SJSA1 (cell line): ENCODE data around the gene HOXC12. TPM values are rescaled to one million over a fixed set of nuclear protein-coding genes. Genes with fewer than 3 reads are reported as not detected.

Experiments
- DNase-seq, 2 experiments: peaks; one replicate each; pipeline ENCODE4 v3.0.0-alpha.2; 2015 to 2020; ENCODE audit warnings: low spot score in 2 of 2, low read depth in 1 of 2
- H3K27ac ChIP-seq: fragments of 250-450 bp; sonication (Bioruptor Pico); 2 replicates; pipeline ENCODE4 v1.5.1; 2020; ENCODE audit warnings: mild to moderate bottlenecking, moderate library complexity
- H3K27me3 ChIP-seq: fragments of 250-450 bp; sonication (Bioruptor Pico); replicated peaks from 2 replicates; pipeline ENCODE4 v1.5.1; 2020; ENCODE audit warnings: mild to moderate bottlenecking, moderate library complexity
- H3K36me3 ChIP-seq: fragments of 250-450 bp; sonication (Bioruptor Pico); 2 replicates; pipeline ENCODE4 v1.5.1; 2020; ENCODE audit warnings: mild to moderate bottlenecking
- H3K4me1 ChIP-seq: fragments of 250-450 bp; sonication (Bioruptor Pico); replicated peaks from 2 replicates; pipeline ENCODE4 v1.6.1; 2021; ENCODE audit warnings: mild to moderate bottlenecking
- H3K4me3 ChIP-seq: fragments of 250-450 bp; sonication (Bioruptor Pico); 2 replicates; pipeline ENCODE4 v1.5.1; 2020; ENCODE audit warnings: mild to moderate bottlenecking
- H3K9me3 ChIP-seq: fragments of 250-450 bp; sonication (Bioruptor Pico); replicated peaks from 2 replicates; pipeline ENCODE4 v1.5.1; 2020; ENCODE audit warnings: mild to moderate bottlenecking
- total RNA-seq: library from RNA; depleted of rRNA; stranded (reverse); fragments of >200 nt; shearing (Covaris generic); gene quantifications from 2 replicates; pipeline ENCODE4 v1.2.3, GENCODE V29; 2014

The HOXC12 gene
- total RNA-seq, 1 experiment from 2014 or later = 8.6 TPM

DNA sequence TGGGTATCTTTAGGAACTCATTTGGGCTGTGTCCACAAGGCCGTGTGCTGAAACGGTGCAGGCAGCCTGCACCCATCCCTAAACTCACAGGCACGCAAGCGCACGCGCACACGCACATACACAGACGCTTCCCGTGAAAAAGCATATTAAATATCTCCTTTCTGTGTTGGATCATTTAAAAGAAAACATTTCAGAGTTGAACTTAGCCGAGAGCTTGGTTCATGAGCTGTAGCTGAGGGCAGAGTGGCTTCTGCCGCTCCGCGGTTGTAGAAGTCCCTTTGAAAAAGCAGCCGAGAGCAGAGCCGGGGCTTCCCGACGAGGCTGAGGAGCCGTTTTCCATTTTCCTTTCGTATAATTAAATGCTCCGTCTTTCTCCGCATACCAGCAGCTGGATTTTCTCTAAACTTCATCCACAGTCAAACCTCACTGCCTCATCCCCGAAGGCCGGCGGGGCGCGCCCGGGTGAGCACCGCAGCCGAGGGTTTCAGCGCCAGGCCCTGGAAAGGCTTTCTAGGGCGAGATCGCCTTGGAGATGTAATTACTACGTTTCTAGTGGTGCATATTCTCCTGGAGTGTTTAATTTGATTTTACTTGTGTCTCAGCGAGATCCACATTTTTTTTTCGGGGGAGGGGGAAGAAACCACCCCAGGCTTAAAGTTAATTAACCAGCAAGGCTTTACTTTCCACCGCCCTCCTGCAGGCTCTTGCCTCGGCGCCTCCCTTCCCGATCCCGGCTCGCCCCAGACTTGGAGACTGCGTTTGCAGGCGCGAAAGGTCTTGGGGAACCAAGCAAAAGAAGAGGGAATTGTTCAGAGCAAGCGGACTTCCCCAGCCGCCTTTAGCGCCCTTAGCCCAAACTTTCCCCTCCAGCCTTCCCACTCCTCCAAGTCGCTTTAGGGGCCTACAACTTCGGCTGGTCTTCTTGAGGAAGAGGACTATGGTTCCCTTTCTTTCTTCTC is 19.0 kb upstream of the HOXC12 start:
- peaks cover 21% of the 10 kb centered on the region for H3K4me1 ChIP-seq
- H3K4me3 ChIP-seq = no peak overlapping the region
- H3K36me3 ChIP-seq = no peaks in the 10 kb centered on the region
- peaks cover 11% of the 10 kb centered on the region for H3K27me3 ChIP-seq
- no peak overlapping the region for H3K27ac ChIP-seq
- no peaks in the 10 kb centered on the region for H3K9me3 ChIP-seq
- DNase-seq = peak in 1 of 2 experiments; percentile 33

- Histone ChIP-seq H3K4me1 (peaks cover 33% of the 10 kb centered on the region), H3K27me3 (peaks cover 2% of the 10 kb centered on the region), H3K9me3 (no peaks in the 10 kb centered on the region), H3K27ac (no peak overlapping the region), H3K36me3 (no peaks in the 10 kb centered on the region), H3K4me3 (no peak overlapping the region)
- DNase-seq = peak in 1 of 2 experiments; percentile 31
Measured at GRCh38 chr12:53937099-53937498, 17.6 kb upstream of the HOXC12 start.

- Histone ChIP-seq H3K27me3 (no peaks in the 10 kb centered on the region), H3K4me1 (peaks cover 33% of the 10 kb centered on the region), H3K36me3 (no peaks in the 10 kb centered on the region), H3K4me3 (peak overlapping the region; percentile 71), H3K9me3 (no peaks in the 10 kb centered on the region), H3K27ac (no peak overlapping the region)
- DNase-seq = peak in 1 of 2 experiments; percentile 36
Measured at GRCh38 chr12:53937596-53938325, 16.9 kb upstream of the HOXC12 start.

DNA sequence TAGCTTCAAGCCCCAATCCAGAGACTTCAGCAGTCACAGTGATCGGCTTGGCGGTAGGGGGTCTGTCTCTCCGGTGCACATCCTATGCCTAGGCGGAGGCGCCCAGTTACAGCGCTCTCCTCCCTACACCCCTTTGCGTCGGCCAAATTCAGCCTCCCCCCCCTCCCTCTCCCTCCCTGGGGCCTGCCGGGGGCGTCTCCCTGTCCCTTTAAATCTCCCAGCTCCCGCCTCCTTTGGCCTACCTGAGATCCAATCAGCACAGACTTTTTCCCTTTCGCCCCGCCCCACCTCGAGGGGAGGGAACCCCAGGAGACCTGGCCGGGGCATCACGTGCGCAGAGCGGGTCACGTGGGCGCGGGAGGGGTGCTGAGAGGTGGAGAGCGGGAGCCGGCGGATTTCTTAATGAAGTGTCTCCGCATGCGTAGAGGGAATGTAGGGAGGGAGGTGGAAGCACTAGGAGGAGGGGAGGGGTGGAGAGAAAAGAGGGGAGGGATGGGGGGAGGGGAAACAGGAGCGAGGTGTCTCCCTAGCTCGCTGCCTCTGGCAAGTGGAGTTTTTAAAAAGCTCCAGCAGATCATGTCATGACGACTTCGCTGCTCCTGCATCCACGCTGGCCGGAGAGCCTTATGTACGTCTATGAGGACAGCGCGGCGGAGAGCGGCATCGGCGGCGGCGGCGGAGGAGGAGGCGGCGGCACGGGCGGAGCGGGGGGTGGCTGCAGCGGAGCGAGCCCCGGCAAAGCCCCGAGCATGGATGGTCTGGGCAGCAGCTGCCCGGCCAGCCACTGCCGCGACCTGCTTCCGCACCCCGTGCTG is 16.2 kb upstream of the HOXC12 start, which contains the start of gene HOXC13:
HOXC13 (plus strand) TSS at position 506 of the 815 bp plus-strand sequence; CDS start at position 582, 76 bp downstream.
- no peaks in the 10 kb centered on the region for H3K27me3 ChIP-seq
- no peak within 1 kb of the TSS for H3K27ac ChIP-seq
- peak; percentile 99 to 100 for DNase-seq
- peak within 1 kb of the TSS; percentile 71 for H3K4me3 ChIP-seq
- no peaks in the 10 kb centered on the region for H3K9me3 ChIP-seq
- peaks cover 33% of the 10 kb centered on the region for H3K4me1 ChIP-seq
- 0 out of 2 replicates have a peak, but pooled peaks cover 3% of the 10 kb centered on the region for H3K36me3 ChIP-seq

- H3K27ac ChIP-seq = no peak overlapping the region
- peaks cover 33% of the 10 kb centered on the region for H3K4me1 ChIP-seq
- no peaks in the 10 kb centered on the region for H3K27me3 ChIP-seq
- peak overlapping the region; percentile 71 for H3K4me3 ChIP-seq
- H3K9me3 ChIP-seq = no peaks in the 10 kb centered on the region
- DNase-seq = peak; percentile 32 to 62
- H3K36me3 ChIP-seq = 0 out of 2 replicates have a peak, but pooled peaks cover 3% of the 10 kb centered on the region
Measured at GRCh38 chr12:53939141-53940108, 15.3 kb upstream of the HOXC12 start.

DNA sequence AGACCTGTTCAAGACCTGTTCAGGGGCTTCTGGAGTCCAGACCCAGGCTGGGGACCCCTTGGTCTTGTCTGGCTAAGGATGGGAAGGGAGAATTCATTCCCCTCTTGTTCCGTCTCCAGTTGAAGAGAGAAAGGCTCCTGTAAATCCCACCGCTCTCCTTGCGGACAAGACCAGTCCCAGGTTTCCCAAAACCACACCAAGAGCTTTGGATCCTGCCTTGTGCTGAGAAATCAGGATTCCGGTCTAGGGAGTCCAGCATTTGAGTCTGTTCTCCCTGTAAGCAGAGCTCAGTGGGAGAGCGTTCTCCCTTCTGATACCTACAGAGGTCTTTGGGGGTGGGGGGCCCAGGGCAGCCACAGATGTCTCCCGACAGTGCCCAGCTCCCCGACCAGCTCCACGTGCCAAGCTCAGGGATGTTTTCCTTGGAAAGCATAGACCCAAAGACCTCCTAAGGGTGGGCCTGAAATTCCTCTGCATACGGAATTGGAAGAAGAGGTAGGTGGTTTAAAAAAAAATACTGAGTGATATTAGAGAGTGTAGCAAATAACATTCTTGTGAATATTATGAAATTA is 14.2 kb upstream of the HOXC12 start:
- H3K27me3 ChIP-seq = no peaks in the 10 kb centered on the region
- peaks cover 8% of the 10 kb centered on the region; the same call in 1 of the 2 replicates for H3K36me3 ChIP-seq
- DNase-seq = peak in 1 of 2 experiments; percentile 33
- H3K4me3 ChIP-seq = peak overlapping the region; percentile 71
- peaks cover 33% of the 10 kb centered on the region for H3K4me1 ChIP-seq
- H3K9me3 ChIP-seq = no peaks in the 10 kb centered on the region
- no peak overlapping the region for H3K27ac ChIP-seq

GRCh38 chr12:53941187-53941586 is 13.5 kb upstream of the HOXC12 start:
- Histone ChIP-seq H3K4me3 (no peak overlapping the region), H3K9me3 (no peaks in the 10 kb centered on the region), H3K36me3 (peaks cover 15% of the 10 kb centered on the region), H3K27me3 (no peaks in the 10 kb centered on the region), H3K4me1 (peaks cover 33% of the 10 kb centered on the region), H3K27ac (no peak overlapping the region)
- peak in 1 of 2 experiments; percentile 8 for DNase-seq

- Histone ChIP-seq H3K9me3 (no peaks in the 10 kb centered on the region), H3K4me3 (no peak overlapping the region), H3K36me3 (peaks cover 15% of the 10 kb centered on the region), H3K27ac (no peak overlapping the region), H3K4me1 (peaks cover 33% of the 10 kb centered on the region), H3K27me3 (no peaks in the 10 kb centered on the region)
- DNase-seq = peak in 1 of 2 experiments; percentile 42
Measured at GRCh38 chr12:53941750-53942149, 13.0 kb upstream of the HOXC12 start.

DNA sequence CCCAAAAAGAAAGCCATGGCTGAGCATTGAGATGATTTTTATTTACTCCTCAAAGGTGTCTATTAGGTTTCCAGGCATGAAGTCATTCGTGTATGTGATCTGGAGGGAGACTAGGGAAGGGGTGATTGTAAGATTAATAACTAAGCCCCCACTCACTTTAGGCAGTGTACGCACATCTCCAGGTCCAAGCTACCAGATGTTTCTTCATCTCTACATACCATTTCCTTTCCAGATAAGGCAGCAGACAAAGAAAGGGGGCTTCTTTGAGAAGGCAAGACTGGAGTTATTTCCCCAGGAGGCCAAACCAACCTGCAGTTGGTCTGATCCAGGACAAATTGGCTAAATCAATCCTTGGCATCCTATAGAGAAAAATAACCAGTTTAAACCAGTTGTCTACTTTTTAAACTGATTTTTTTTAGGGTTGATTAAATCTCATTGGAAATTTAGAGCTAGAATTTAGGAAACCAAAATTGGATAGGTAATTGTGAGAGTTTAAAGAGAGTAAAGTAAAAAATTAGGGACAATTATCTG is 12.2 kb upstream of the HOXC12 start:
- DNase-seq = no peak
- Histone ChIP-seq H3K27ac (no peak overlapping the region), H3K9me3 (no peaks in the 10 kb centered on the region), H3K27me3 (no peaks in the 10 kb centered on the region), H3K4me3 (no peak overlapping the region), H3K4me1 (peaks cover 33% of the 10 kb centered on the region), H3K36me3 (peaks cover 15% of the 10 kb centered on the region)

- H3K36me3 ChIP-seq = peaks cover 15% of the 10 kb centered on the region
- no peak for DNase-seq
- H3K4me3 ChIP-seq = no peak overlapping the region
- no peak overlapping the region for H3K27ac ChIP-seq
- H3K27me3 ChIP-seq = no peaks in the 10 kb centered on the region
- H3K9me3 ChIP-seq = no peaks in the 10 kb centered on the region
- H3K4me1 ChIP-seq = peaks cover 38% of the 10 kb centered on the region
Measured at GRCh38 chr12:53944209-53944608, 10.5 kb upstream of the HOXC12 start.

- H3K27me3 ChIP-seq = no peaks in the 10 kb centered on the region
- no peak for DNase-seq
- H3K36me3 ChIP-seq = peaks cover 15% of the 10 kb centered on the region
- H3K9me3 ChIP-seq = no peaks in the 10 kb centered on the region
- H3K4me3 ChIP-seq = no peak overlapping the region
- peaks cover 37% of the 10 kb centered on the region for H3K4me1 ChIP-seq
- no peak overlapping the region for H3K27ac ChIP-seq
Measured at GRCh38 chr12:53944907-53945847, 9.5 kb upstream of the HOXC12 start.
